ENCODE measurements around the gene GAK. TPM values are rescaled to one million over a fixed set of nuclear protein-coding genes. Genes with fewer than 3 reads are reported as not detected.

The GAK gene
- total and polyA plus RNA-seq, 3 experiments from 2014 or later: 82.9 to 118 (median 112) TPM

DNA sequence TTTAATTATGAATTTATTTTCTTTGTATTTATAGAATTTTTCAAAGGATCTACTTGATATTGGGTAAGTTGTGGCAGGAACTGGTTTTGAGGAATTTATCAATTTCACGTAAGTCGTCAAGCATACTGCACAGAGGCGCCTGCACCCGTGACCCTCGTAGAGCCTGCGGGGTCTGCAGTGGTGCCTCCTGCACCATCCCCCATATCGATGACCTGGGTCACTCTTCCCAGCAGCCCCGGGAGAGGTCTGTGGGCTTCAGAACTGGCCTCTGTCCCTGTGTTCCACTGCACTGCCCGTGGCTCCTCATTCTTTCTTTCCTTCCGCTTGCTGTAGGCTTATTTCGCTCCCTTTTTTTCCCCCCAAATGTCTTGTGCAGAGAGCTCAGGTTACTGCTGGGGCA is 74.7 kb downstream of the GAK start:
- H3K27ac ChIP-seq (ENCODE audit: low read depth, low read length): no peak overlapping the region
- DNase-seq: no peak
- H3K36me3 ChIP-seq (ENCODE audit: insufficient read depth, low read length): peaks cover 23% of the 10 kb centered on the region
- ChIA-PET CTCF (no interaction called here), POLR2A (no interaction called here)
- H3K4me3 ChIP-seq (ENCODE audit: low read length): no peak overlapping the region
- H3K9me3 ChIP-seq (ENCODE audit: low read length): no peaks in the 10 kb centered on the region
- Mint-ChIP-seq H3K36me3 (peaks cover 28 to 71% (median 32%) of the 10 kb centered on the region in 3 donors), H3K4me3 (no peak overlapping the region), H3K9me3 (peaks cover 0 to 15% (median 10%) of the 10 kb centered on the region in 5 donors), H3K27ac (peak overlapping the region in 4 of 8 donors; percentile 9 to 83 (median 56)), H3K27me3 (peaks cover 0 to 11% of the 10 kb centered on the region in 2 donors), H3K4me1 (peaks cover 16 to 21% (median 19%) of the 10 kb centered on the region in 3 donors)
- H3K4me1 ChIP-seq (ENCODE audit: insufficient read depth, low read length): no peaks in the 10 kb centered on the region
- H3K27me3 ChIP-seq (ENCODE audit: insufficient read depth, low read length, poor library complexity, severe bottlenecking): no peaks in the 10 kb centered on the region

DNA sequence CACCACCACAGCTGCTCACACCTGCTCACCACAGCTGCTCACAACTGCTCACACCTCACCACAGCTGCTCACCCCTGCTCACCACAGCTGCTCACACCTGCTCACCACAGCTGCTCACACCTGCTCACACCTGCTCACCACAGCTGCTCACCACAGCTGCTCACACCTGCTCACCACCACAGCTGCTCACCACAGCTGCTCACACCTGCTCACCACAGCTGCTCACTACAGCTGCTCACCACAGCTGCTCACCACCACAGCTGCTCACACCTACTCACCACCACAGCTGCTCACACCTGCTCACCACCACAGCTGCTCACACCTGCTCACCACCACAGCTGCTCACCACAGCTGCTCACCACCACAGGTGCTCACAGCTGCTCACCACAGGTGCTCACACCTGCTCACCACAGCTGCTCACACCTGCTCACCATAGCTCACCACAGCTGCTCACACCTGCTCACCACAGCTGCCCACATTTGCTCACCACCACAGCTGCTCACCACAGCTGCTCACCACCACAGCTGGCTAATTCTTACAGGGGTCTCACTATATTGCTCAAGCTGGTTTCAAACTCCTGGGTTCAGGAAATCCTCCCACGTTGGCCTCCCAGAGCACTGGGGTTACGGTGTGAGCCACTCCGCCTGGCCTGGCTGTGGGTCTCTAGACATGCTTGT is 75.8 kb downstream of the GAK start:
- ChIA-PET CTCF (no interaction called here), POLR2A (no interaction called here)
- peaks cover 24% of the 10 kb centered on the region for H3K36me3 ChIP-seq (ENCODE audit: insufficient read depth, low read length)
- Mint-ChIP-seq H3K4me1 (peaks cover 16 to 21% (median 19%) of the 10 kb centered on the region in 3 donors), H3K9me3 (peaks cover 0 to 15% (median 10%) of the 10 kb centered on the region in 5 donors), H3K27ac (peak overlapping the region; percentile 80 to 99 (median 92)), H3K36me3 (peaks cover 25 to 68% (median 32%) of the 10 kb centered on the region in 3 donors), H3K27me3 (peaks cover 0 to 11% of the 10 kb centered on the region in 2 donors), H3K4me3 (peak overlapping the region; percentile 32 to 85 (median 49))
- no peak overlapping the region for H3K27ac ChIP-seq (ENCODE audit: low read depth, low read length)
- no peak overlapping the region for H3K4me3 ChIP-seq (ENCODE audit: low read length)
- H3K27me3 ChIP-seq (ENCODE audit: insufficient read depth, low read length, poor library complexity, severe bottlenecking): no peaks in the 10 kb centered on the region
- peak in 2 of 5 donors; percentile 37 to 56 for DNase-seq
- no peaks in the 10 kb centered on the region for H3K9me3 ChIP-seq (ENCODE audit: low read length)
- no peaks in the 10 kb centered on the region for H3K4me1 ChIP-seq (ENCODE audit: insufficient read depth, low read length)

GRCh38 chr4:855880-856224 is 76.3 kb downstream of the GAK start:
- DNase-seq: peak in 1 of 5 donors; percentile 55
- H3K27me3 ChIP-seq (ENCODE audit: insufficient read depth, low read length, poor library complexity, severe bottlenecking): no peaks in the 10 kb centered on the region
- CTCF ChIA-PET: no interaction called here
- POLR2A ChIA-PET: no interaction called here
- peak overlapping the region; percentile 80 to 99 (median 92) for H3K27ac Mint-ChIP-seq
- peak overlapping the region; percentile 8 to 85 (median 49) for H3K4me3 Mint-ChIP-seq
- H3K36me3 ChIP-seq (ENCODE audit: insufficient read depth, low read length): peaks cover 26% of the 10 kb centered on the region
- peaks cover 16 to 21% (median 19%) of the 10 kb centered on the region in 3 donors for H3K4me1 Mint-ChIP-seq
- H3K27ac ChIP-seq (ENCODE audit: low read depth, low read length): no peak overlapping the region
- H3K27me3 Mint-ChIP-seq: peaks cover 0 to 11% of the 10 kb centered on the region in 2 donors
- no peaks in the 10 kb centered on the region for H3K4me1 ChIP-seq (ENCODE audit: insufficient read depth, low read length)
- H3K36me3 Mint-ChIP-seq: peaks cover 25 to 69% (median 32%) of the 10 kb centered on the region in 3 donors
- H3K4me3 ChIP-seq (ENCODE audit: low read length): no peak overlapping the region
- no peaks in the 10 kb centered on the region for H3K9me3 ChIP-seq (ENCODE audit: low read length)
- peaks cover 0 to 15% (median 10%) of the 10 kb centered on the region in 5 donors for H3K9me3 Mint-ChIP-seq

DNA sequence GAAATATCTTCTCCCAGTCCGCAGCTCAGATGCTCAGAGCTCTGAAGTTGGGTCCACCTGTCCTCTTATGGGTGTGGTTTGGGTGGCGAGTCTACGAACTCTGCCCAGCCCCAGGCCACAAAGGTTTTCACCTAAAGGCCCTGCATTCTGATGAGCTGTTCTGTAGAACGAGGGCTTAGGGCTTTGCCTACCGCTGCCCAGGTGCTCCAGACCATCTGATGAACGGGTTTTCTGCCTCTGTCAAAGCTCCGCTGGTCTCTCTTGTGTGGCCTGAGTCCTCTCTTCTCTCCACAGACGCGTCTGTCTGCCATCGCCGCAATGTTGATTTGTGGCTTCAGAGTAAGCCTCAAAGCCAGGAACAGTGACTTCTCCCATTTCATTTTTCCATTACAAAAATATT is 77.8 kb downstream of the GAK start:
- Mint-ChIP-seq H3K9me3 (peaks cover 0 to 15% (median 10%) of the 10 kb centered on the region in 5 donors), H3K27me3 (peaks cover 0 to 11% of the 10 kb centered on the region in 2 donors), H3K27ac (peak overlapping the region in 1 of 8 donors; percentile 4), H3K36me3 (peaks cover 18 to 65% (median 32%) of the 10 kb centered on the region in 3 donors), H3K4me1 (peaks cover 14 to 21% (median 19%) of the 10 kb centered on the region in 3 donors), H3K4me3 (no peak overlapping the region)
- no peak overlapping the region for H3K27ac ChIP-seq (ENCODE audit: low read depth, low read length)
- no peaks in the 10 kb centered on the region for H3K4me1 ChIP-seq (ENCODE audit: insufficient read depth, low read length)
- CTCF ChIA-PET: no interaction called here
- H3K4me3 ChIP-seq (ENCODE audit: low read length): no peak overlapping the region
- POLR2A ChIA-PET: no interaction called here
- no peak for DNase-seq
- peaks cover 20% of the 10 kb centered on the region for H3K36me3 ChIP-seq (ENCODE audit: insufficient read depth, low read length)
- H3K27me3 ChIP-seq (ENCODE audit: insufficient read depth, low read length, poor library complexity, severe bottlenecking): no peaks in the 10 kb centered on the region
- H3K9me3 ChIP-seq (ENCODE audit: low read length): no peaks in the 10 kb centered on the region

DNA sequence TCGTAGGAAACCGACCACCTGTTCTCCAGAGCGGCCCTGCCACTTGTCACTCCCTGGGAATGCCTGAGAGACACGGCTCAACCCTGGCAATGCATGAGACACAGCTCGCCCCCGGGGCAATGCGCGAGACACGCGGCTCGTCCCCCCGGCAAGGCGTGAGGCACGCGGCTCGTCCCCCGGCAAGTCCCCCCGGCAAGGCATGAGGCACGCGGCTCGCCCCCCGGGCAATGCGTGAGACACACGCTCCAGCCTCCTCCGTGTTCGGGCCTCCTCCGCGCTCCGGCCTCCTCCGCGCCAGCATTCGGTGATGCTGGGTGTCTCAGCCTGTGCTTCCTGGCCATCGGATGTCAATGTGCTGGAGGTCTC is 78.7 kb downstream of the GAK start:
- H3K27ac Mint-ChIP-seq: no peak overlapping the region
- H3K27ac ChIP-seq (ENCODE audit: low read depth, low read length): no peak overlapping the region
- H3K36me3 ChIP-seq (ENCODE audit: insufficient read depth, low read length): peaks cover 13% of the 10 kb centered on the region
- peaks cover 0 to 15% (median 10%) of the 10 kb centered on the region in 5 donors for H3K9me3 Mint-ChIP-seq
- H3K4me1 ChIP-seq (ENCODE audit: insufficient read depth, low read length): no peaks in the 10 kb centered on the region
- DNase-seq: peak in 1 of 5 donors; percentile 39
- ChIA-PET CTCF (interaction anchor here (1.2 kb wide), 1 partner anchor 111 kb away, joined by 4 read pairs; no protein-coding TSS in a partner anchor), POLR2A (no interaction called here)
- no peaks in the 10 kb centered on the region for H3K9me3 ChIP-seq (ENCODE audit: low read length)
- H3K4me3 ChIP-seq (ENCODE audit: low read length): no peak overlapping the region
- no peak overlapping the region for H3K4me3 Mint-ChIP-seq
- H3K27me3 Mint-ChIP-seq: peaks cover 0 to 11% of the 10 kb centered on the region in 2 donors
- H3K36me3 Mint-ChIP-seq: peaks cover 16 to 65% (median 28%) of the 10 kb centered on the region in 3 donors
- H3K27me3 ChIP-seq (ENCODE audit: insufficient read depth, low read length, poor library complexity, severe bottlenecking): no peaks in the 10 kb centered on the region
- peaks cover 14 to 21% (median 19%) of the 10 kb centered on the region in 3 donors for H3K4me1 Mint-ChIP-seq

- Histone ChIP-seq H3K27ac (ENCODE audit: low read depth, low read length) (no peak overlapping the region), H3K9me3 (ENCODE audit: low read length) (no peaks in the 10 kb centered on the region), H3K4me3 (ENCODE audit: low read length) (no peak overlapping the region), H3K4me1 (ENCODE audit: insufficient read depth, low read length) (no peaks in the 10 kb centered on the region), H3K36me3 (ENCODE audit: insufficient read depth, low read length) (peaks cover 3% of the 10 kb centered on the region), H3K27me3 (ENCODE audit: insufficient read depth, low read length, poor library complexity, severe bottlenecking) (no peaks in the 10 kb centered on the region)
- DNase-seq: peak in 1 of 5 donors; percentile 27
- H3K27me3 Mint-ChIP-seq: peaks cover 0 to 9% of the 10 kb centered on the region in 2 donors
- H3K36me3 Mint-ChIP-seq: peaks cover 9 to 59% (median 17%) of the 10 kb centered on the region in 3 donors
- H3K4me3 Mint-ChIP-seq: no peak overlapping the region
- H3K27ac Mint-ChIP-seq: peak overlapping the region in 1 of 8 donors; percentile 17
- H3K4me1 Mint-ChIP-seq: peaks cover 9 to 13% (median 10%) of the 10 kb centered on the region in 3 donors
- ChIA-PET POLR2A (no interaction called here), CTCF (no interaction called here)
- peaks cover 0 to 10% (median 6%) of the 10 kb centered on the region in 5 donors for H3K9me3 Mint-ChIP-seq
Measured at GRCh38 chr4:851701-852430, 80.2 kb downstream of the GAK start.

GRCh38 chr4:850323-850945 is 81.7 kb downstream of the GAK start:
- CTCF ChIA-PET: no interaction called here
- Mint-ChIP-seq H3K9me3 (no peaks in the 10 kb centered on the region), H3K27ac (no peak overlapping the region), H3K27me3 (no peaks in the 10 kb centered on the region), H3K4me3 (no peak overlapping the region), H3K36me3 (peaks cover 4 to 53% (median 6%) of the 10 kb centered on the region in 3 donors), H3K4me1 (peaks cover 0 to 5% (median 4%) of the 10 kb centered on the region in 3 donors)
- H3K36me3 ChIP-seq (ENCODE audit: insufficient read depth, low read length): peaks cover 3% of the 10 kb centered on the region
- no peak overlapping the region for H3K27ac ChIP-seq (ENCODE audit: low read depth, low read length)
- peak in 1 of 5 donors; percentile 30 for DNase-seq
- H3K27me3 ChIP-seq (ENCODE audit: insufficient read depth, low read length, poor library complexity, severe bottlenecking): no peaks in the 10 kb centered on the region
- POLR2A ChIA-PET: no interaction called here
- no peaks in the 10 kb centered on the region for H3K9me3 ChIP-seq (ENCODE audit: low read length)
- H3K4me3 ChIP-seq (ENCODE audit: low read length): no peak overlapping the region
- H3K4me1 ChIP-seq (ENCODE audit: insufficient read depth, low read length): no peaks in the 10 kb centered on the region
